Measurements from ENCODE around the gene OR6J1. TPM values are rescaled to one million over a fixed set of nuclear protein-coding genes. Genes with fewer than 3 reads are reported as not detected.

Gene OR6J1
- total RNA-seq, 2 donors from 2014 or later, result not detected

DNA sequence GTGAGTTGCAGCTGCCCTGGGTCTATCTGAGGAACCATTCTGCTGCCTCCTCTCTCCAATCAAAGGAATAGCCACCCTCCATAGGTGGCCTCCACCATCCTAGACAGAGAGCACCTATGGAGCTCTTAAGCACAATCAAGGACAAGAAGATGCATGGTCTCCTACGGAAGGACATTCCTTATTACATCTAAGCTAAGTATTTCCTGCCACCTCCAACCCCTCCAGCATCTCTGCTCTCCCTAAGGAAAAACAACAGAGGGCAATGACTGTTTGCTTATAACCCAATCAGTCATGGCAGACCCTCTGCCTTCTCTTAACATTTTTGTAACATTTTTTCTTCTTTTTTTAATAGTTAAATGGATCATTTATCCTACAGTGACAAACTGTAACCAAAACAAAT is 14.8 kb upstream of the OR6J1 start:
- 50% methylated on average over 1 of the region's 1 CpG for WGBS
- Histone ChIP-seq H3K4me3 (no peak overlapping the region), H3K27me3 (replicated peaks; ENCODE audit: insufficient read depth) (no peaks in the 10 kb centered on the region), H3K9me3 (no peaks in the 10 kb centered on the region), H3K36me3 (no peaks in the 10 kb centered on the region), H3K4me1 (replicated peaks) (no peaks in the 10 kb centered on the region), H3K27ac (no peak overlapping the region)
- no peak for DNase-seq (ENCODE audit: low spot score)
- no peak for TF ChIP-seq POLR2A (IDR thresholded peaks at IDR 0.05)
- no peak for TF ChIP-seq POLR2AphosphoS5 (IDR thresholded peaks at IDR 0.05)
- TF ChIP-seq, protein P1, sequence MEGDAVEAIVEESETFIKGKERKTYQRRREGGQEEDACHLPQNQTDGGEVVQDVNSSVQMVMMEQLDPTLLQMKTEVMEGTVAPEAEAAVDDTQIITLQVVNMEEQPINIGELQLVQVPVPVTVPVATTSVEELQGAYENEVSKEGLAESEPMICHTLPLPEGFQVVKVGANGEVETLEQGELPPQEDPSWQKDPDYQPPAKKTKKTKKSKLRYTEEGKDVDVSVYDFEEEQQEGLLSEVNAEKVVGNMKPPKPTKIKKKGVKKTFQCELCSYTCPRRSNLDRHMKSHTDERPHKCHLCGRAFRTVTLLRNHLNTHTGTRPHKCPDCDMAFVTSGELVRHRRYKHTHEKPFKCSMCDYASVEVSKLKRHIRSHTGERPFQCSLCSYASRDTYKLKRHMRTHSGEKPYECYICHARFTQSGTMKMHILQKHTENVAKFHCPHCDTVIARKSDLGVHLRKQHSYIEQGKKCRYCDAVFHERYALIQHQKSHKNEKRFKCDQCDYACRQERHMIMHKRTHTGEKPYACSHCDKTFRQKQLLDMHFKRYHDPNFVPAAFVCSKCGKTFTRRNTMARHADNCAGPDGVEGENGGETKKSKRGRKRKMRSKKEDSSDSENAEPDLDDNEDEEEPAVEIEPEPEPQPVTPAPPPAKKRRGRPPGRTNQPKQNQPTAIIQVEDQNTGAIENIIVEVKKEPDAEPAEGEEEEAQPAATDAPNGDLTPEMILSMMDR (IDR thresholded peaks at IDR 0.05), result no peak
- intact Hi-C loops (cut with DNase I), result loop anchor here (10.0 kb wide), 1 partner anchor 166 kb away; the partner anchor contains the start of gene MRPL52

DNA sequence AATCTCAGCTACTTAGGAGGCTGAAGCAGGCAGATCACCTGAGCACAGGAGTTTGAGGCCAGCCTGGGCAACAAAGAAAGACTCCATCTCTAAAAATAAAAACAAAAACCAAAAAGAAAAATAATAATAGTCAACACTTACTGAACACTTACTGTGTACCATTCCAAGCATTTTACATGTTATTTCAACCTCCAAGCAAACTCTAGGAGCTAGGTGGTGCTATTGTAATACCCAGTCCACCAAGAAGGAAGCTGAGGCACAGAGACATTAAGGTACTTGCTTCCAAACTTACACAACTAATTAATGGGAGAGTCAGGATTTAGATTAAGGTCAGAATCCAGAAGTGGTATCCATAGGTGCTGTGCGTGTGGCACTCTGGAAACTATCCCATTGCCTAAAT is 13.7 kb upstream of the OR6J1 start:
- Histone ChIP-seq H3K27ac (no peak overlapping the region), H3K36me3 (no peaks in the 10 kb centered on the region), H3K4me3 (no peak overlapping the region), H3K27me3 (replicated peaks; ENCODE audit: insufficient read depth) (no peaks in the 10 kb centered on the region), H3K9me3 (no peaks in the 10 kb centered on the region), H3K4me1 (replicated peaks) (no peaks in the 10 kb centered on the region)
- TF ChIP-seq, protein P1 (IDR thresholded peaks at IDR 0.05), result peak in 2 of 4 experiments; percentile 28 to 48
- no peak for TF ChIP-seq POLR2AphosphoS5 (IDR thresholded peaks at IDR 0.05)
- DNase-seq (ENCODE audit: low spot score), result no peak
- intact Hi-C loops (cut with DNase I), result loop anchor here (10.0 kb wide), 1 partner anchor 167 kb away; the partner anchor contains the start of gene MRPL52
- 92% methylated on average over 1 of the region's 1 CpG for WGBS

DNA sequence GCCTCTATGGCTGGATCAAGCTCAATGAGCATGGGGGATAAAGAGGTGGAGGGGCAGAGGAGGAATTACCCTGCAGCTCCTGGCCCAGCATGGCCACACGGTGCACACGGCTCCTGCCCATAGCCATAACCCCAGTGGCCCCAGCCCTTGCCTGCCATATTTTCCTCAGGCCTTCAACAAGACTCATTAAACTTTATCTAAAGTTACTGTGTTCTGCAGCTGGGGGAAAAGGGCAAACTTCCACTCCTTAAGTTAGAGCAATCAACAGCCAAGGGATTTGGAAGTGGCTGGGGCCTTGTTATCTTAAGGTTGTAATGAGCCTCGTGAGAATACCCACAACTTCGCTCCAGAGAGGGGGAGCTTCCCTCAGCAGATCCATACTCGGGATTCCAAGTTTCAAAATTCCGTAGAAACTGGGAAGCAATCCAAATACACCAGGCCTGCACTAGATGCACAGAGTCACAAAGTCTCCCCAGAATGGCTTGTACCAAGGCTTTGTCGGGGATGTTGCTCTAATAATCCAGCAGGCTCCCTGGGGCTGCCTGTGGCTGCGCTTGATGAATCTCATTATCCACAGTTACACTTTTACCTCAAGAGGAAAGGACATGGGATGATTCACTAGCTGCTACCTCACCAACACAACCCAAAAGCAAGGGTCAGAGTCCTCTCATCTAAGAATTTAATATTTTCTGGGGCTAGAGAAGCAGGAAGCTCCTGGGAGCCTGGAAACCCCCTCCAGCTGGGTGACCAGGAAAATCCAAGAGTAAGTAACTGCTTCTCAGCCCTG is 13.0 kb upstream of the OR6J1 start:
- Histone ChIP-seq H3K9me3 (no peaks in the 10 kb centered on the region), H3K4me1 (replicated peaks) (no peaks in the 10 kb centered on the region), H3K27ac (no peak overlapping the region), H3K27me3 (replicated peaks; ENCODE audit: insufficient read depth) (no peaks in the 10 kb centered on the region), H3K36me3 (no peaks in the 10 kb centered on the region), H3K4me3 (no peak overlapping the region)
- 71% methylated on average over 8 of the region's 8 CpGs for WGBS
- intact Hi-C loops (cut with DNase I), result loop anchor here (10.0 kb wide), 1 partner anchor 168 kb away; the partner anchor contains the start of gene MRPL52
- no peak for DNase-seq (ENCODE audit: low spot score)
- TF ChIP-seq POLR2A (IDR thresholded peaks at IDR 0.05) (no peak), POLR2AphosphoS5 (IDR thresholded peaks at IDR 0.05) (no peak)
- TF ChIP-seq, protein P1 (IDR thresholded peaks at IDR 0.05), result no peak

GRCh38 chr14:22656226-22656625 is 12.1 kb upstream of the OR6J1 start:
- DNase-seq (ENCODE audit: low spot score), result no peak
- no peak overlapping the region for H3K4me3 ChIP-seq
- no peaks in the 10 kb centered on the region for H3K27me3 ChIP-seq (replicated peaks; ENCODE audit: insufficient read depth)
- no peaks in the 10 kb centered on the region for H3K9me3 ChIP-seq
- H3K36me3 ChIP-seq, result no peaks in the 10 kb centered on the region
- no peaks in the 10 kb centered on the region for H3K4me1 ChIP-seq (replicated peaks)
- TF ChIP-seq POLR2A (IDR thresholded peaks at IDR 0.05) (no peak), POLR2AphosphoS5 (IDR thresholded peaks at IDR 0.05) (no peak)
- TF ChIP-seq, protein P1 (IDR thresholded peaks at IDR 0.05), result no peak
- 90% methylated on average over 2 of the region's 2 CpGs for WGBS
- H3K27ac ChIP-seq, result no peak overlapping the region
- intact Hi-C loops (cut with DNase I), result loop anchor here (10.0 kb wide), 1 partner anchor 169 kb away; the partner anchor contains the start of gene MRPL52
